IgD-negative memory B cell (primary cell): Measurements from ENCODE around the gene ARHGEF4. TPM values are rescaled to one million over a fixed set of nuclear protein-coding genes. Genes with fewer than 3 reads are reported as not detected.
A peak's percentile ranks its signal among the peaks of the same experiment; 100 is the strongest.
"Not testable (repeated sequence)": the region's sequence is repeated elsewhere in the genome, so short reads cannot be mapped to it uniquely, and the experiment has no call there.

ENCODE experiments used
- H3K27ac Mint-ChIP-seq, 3 donors: one replicate each; pipeline ENCODE4 v1.8.0; 2020 to 2022; ENCODE audit warnings: mild to moderate bottlenecking in 3 of 3, mixed read lengths in 3 of 3, moderate library complexity in 1 of 3
- H3K27me3 Mint-ChIP-seq: one replicate; pipeline ENCODE4 v1.8.0; 2021; ENCODE audit warnings: mixed read lengths
- H3K36me3 Mint-ChIP-seq: one replicate; pipeline ENCODE4 v1.8.0; 2020; ENCODE audit warnings: mild to moderate bottlenecking, mixed read lengths
- H3K4me1 Mint-ChIP-seq, 3 donors: one replicate each; pipeline ENCODE4 v1.8.0; 2020 to 2022; ENCODE audit warnings: mixed read lengths in 3 of 3, mild to moderate bottlenecking in 1 of 3
- H3K4me3 Mint-ChIP-seq, 4 donors: one replicate each; pipeline ENCODE4 v1.8.0; 2020 to 2022; ENCODE audit warnings: mild to moderate bottlenecking in 4 of 4, mixed read lengths in 4 of 4, moderate library complexity in 3 of 4
- H3K9me3 Mint-ChIP-seq, 3 donors: one replicate each; pipeline ENCODE4 v1.8.0; 2020 to 2021; ENCODE audit warnings: mixed read lengths in 3 of 3, mild to moderate bottlenecking in 1 of 3
- polyA plus RNA-seq: library from polyadenylated mRNA; unstranded; fragments of 300-500 nt; fragmentation: Illumina TruSeq; gene quantifications from one replicate; pipeline ENCODE4 v1.2.3, GENCODE V29; 2021

The ARHGEF4 gene
- polyA plus RNA-seq, 1 donor from 2014 or later, result 0.24 TPM

DNA sequence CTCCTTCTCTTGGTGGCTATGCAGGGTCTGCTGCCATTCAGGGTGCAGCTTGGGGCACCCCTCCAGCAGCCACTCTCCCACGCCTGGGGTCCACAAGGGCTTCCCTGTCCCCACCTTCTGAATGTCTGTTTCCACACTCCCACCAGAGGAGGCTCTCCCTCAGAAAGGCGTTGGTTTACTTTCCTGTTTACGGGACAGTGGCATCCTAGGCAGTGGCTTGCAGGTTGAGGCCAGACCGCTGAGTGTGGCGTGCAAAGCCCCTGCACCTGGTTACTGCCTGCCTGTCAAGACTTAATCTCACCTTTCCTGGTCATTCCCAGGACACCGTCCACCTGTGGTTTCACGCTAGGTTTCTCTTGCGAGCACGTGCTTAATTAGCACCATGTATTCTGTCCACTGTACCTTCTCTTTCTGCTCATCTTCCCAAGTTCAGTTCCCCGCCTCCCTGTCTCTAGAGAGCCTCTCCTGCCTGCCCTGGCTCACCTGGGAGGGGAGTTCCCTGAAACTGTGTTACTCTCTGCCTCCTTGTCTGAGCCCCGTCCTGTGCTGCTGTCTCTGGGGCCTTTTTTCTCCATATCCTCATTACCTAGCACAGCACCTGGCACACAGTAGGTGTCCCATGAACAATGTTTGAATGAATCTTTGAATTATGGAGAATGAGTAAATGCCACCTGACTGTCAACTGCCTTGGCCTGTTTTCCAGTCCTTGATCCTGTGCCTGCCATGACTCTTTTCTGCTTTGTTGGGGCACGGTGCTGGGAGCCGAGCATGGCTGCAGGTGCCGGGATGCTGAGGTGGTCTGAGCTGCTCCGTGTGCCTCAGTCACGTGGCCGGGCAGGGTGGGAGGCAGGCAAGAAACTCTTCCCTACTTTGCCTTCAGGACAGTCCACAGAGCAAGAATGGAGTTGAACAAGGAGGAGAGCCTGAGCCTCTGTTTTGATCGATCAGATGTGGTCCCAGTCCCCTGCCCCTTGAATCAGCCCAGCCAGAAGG lies 56.4 kb downstream of the ARHGEF4 start:
- Mint-ChIP-seq H3K27me3 (peaks cover 9% of the 10 kb centered on the region), H3K4me1 (no peaks in the 10 kb centered on the region), H3K27ac (peak overlapping the region in 1 of 3 donors; percentile 10), H3K36me3 (no peaks in the 10 kb centered on the region), H3K4me3 (no peak overlapping the region), H3K9me3 (peaks cover 0 to 4% (median 4%) of the 10 kb centered on the region in 3 donors)

DNA sequence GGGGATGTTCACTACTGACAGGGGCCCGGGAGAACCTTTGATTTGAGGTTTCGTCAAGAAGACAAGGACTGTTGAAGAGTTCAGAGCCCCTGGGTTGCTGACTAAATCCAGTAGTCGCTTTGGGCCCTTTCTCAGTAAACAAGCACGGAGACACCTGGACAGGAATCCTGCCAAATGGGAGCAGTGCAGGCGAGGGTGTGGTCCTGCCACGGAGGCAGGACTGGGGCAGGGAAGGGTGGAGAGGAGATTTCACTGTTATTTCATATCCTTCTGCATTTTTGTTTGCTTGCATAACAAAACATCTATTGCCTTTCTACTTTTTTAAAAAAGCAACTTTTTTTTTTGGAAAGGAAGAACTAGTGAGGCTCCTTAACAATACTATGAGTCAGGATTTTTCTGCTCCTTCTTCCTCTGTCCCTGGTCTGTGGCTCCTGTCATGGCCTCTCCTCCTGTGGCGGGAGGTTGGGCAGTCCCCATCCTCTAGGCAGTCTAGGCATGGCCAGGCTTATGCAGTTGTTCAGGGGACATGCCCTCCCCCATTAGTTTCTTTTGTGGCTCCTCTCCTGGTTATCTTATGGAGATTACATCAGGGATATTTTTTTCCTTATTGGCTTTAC lies 57.7 kb downstream of the ARHGEF4 start:
- peaks cover 11% of the 10 kb centered on the region for H3K27me3 Mint-ChIP-seq
- H3K36me3 Mint-ChIP-seq, result no peaks in the 10 kb centered on the region
- H3K27ac Mint-ChIP-seq, result no peak overlapping the region
- H3K4me3 Mint-ChIP-seq, result no peak overlapping the region
- H3K4me1 Mint-ChIP-seq, result no peaks in the 10 kb centered on the region
- peaks cover 0 to 4% (median 4%) of the 10 kb centered on the region in 3 donors for H3K9me3 Mint-ChIP-seq

DNA sequence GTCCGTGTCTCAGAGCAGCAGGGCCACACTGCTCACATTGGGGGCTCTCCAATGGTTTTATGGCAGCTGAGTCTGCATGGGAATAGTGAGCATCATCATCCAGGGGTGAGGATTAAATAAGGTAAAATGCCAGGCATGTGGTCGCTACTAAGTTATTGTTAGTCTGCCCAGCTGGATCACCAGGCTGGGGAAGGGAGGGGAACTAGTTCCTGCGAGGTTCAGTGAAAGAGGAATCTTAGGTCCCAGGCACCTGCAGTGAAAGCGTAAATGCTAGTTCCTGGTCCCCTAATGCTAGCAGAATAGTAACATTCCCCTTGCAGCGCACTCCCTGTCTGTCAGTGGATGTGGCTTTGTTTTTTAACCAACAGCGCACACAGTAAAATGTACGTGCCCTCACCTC lies 60.1 kb downstream of the ARHGEF4 start:
- H3K27ac Mint-ChIP-seq, result no peak overlapping the region
- H3K27me3 Mint-ChIP-seq, result peaks cover 11% of the 10 kb centered on the region
- no peak overlapping the region for H3K4me3 Mint-ChIP-seq
- no peaks in the 10 kb centered on the region for H3K4me1 Mint-ChIP-seq
- peaks cover 0 to 4% (median 4%) of the 10 kb centered on the region in 3 donors for H3K9me3 Mint-ChIP-seq
- no peaks in the 10 kb centered on the region for H3K36me3 Mint-ChIP-seq

DNA sequence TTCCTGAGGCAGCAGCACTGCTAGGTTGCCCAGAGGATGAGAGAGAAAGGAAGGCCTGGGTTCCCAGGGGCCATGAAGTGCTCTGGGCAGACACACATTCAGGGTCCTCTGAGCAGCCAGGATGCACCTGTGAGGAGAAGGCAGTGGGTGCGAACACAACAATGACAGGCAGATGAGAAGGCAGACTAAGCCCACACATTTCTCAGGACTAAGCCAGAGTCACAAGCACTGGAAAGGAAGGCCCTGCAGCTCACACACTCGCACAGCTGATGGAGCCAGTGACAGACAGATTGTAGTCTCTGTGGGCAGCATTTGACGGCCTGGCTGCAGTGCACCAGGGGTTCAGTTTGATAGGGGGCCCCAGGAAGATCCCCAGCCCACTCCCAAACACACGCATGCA lies 61.8 kb downstream of the ARHGEF4 start:
- H3K27me3 Mint-ChIP-seq, result peaks cover 9% of the 10 kb centered on the region
- H3K27ac Mint-ChIP-seq, result no peak overlapping the region
- peaks cover 0 to 4% (median 4%) of the 10 kb centered on the region in 3 donors for H3K9me3 Mint-ChIP-seq
- H3K4me1 Mint-ChIP-seq, result no peaks in the 10 kb centered on the region
- H3K36me3 Mint-ChIP-seq, result peaks cover under 1% of the 10 kb centered on the region
- no peak overlapping the region for H3K4me3 Mint-ChIP-seq

DNA sequence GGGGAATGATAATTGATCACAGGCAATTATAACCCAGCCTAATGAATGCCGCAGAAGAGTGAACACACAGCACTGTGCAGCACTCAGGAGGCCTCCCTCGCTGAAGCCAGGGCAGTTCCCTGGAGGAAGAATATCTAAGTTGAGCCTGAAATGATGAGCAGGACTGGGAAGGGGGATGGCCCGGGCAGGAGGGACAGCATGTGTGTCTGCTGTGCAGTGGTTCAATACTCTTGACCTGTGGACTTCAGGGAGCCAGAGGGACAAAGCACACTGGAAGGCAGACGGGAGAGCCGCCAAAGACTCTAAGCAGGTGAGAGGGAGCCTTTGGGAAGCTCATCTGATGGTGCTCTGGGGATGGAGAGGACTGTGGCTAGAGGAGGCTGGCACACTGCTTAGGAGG lies 62.6 kb downstream of the ARHGEF4 start:
- Mint-ChIP-seq H3K4me3 (peak overlapping the region in 1 of 4 donors; percentile 39), H3K36me3 (peaks cover 1% of the 10 kb centered on the region), H3K9me3 (peaks cover 0 to 4% (median 4%) of the 10 kb centered on the region in 3 donors), H3K4me1 (no peaks in the 10 kb centered on the region), H3K27ac (no peak overlapping the region), H3K27me3 (peaks cover 10% of the 10 kb centered on the region)

DNA sequence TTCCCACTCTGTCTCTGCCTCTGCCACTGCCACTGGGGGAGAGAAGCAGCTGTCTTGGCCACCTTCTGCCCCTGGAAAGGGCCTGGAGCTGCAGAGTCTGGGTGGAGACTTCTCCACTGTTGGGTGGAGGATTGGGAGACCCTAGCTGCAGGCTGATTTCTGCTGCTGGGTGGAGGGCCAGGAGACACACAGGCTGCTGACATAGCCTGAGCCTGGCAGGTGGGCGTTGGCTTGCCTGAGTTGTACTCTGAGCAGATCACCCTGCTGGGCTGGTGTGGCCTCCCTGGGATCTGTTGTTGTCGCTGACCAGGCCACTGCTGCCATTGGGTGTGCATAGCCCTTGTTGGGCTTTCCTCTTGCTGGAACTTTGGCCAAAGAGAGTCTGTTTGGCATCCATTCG lies 64.3 kb downstream of the ARHGEF4 start:
- H3K27ac Mint-ChIP-seq, result no peak overlapping the region
- no peaks in the 10 kb centered on the region for H3K4me1 Mint-ChIP-seq
- peaks cover 11% of the 10 kb centered on the region for H3K27me3 Mint-ChIP-seq
- peaks cover 0 to 2% (median 0%) of the 10 kb centered on the region in 3 donors for H3K9me3 Mint-ChIP-seq
- peaks cover 1% of the 10 kb centered on the region for H3K36me3 Mint-ChIP-seq
- no peak overlapping the region for H3K4me3 Mint-ChIP-seq

DNA sequence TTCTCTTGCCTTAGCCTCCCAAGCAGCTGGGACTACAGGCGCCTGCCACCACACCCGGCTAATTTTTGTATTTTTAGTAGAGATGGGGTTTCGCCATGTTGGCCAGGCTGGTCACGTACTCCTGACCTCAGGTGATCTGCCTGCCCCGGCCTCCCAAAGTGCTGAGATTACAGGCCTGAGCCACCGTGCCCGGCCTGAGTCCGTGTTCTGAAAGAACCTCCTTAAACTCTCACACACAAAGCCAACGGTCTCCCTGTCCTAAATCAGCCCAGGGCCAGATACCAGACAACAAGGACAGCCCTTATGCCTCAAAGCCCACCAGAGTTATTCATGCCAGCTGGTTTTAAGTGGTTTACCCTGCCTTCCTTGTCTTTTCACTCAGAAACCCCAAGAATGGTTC lies 64.9 kb downstream of the ARHGEF4 start:
- not testable (repeated sequence) for H3K4me3 Mint-ChIP-seq, H3K27ac Mint-ChIP-seq, H3K9me3 Mint-ChIP-seq, H3K36me3 Mint-ChIP-seq, H3K27me3 Mint-ChIP-seq, H3K4me1 Mint-ChIP-seq

DNA sequence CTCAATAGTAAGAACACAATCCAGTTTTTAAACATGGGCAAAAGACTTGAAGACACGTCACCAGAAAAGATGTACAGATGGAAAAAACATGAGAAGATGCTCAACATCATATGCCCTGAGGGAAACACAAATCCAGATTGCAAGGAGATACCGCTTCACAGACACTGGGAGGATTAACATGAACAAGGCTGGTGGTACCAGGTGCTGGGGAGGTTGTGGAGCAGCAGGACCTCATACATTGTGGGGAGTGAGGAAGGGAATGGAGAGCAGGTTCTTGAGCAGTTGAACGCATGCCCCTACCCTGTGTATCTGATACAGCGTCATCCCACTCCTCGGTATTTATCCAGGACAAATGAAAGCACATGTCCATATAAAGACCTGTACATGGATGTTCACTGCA lies 72.1 kb downstream of the ARHGEF4 start:
- peaks cover 0 to 10% (median 3%) of the 10 kb centered on the region in 3 donors for H3K9me3 Mint-ChIP-seq
- peaks cover 0 to 3% (median 1%) of the 10 kb centered on the region in 3 donors for H3K4me1 Mint-ChIP-seq
- no peak overlapping the region for H3K27ac Mint-ChIP-seq
- H3K27me3 Mint-ChIP-seq, result peaks cover 13% of the 10 kb centered on the region
- no peak overlapping the region for H3K4me3 Mint-ChIP-seq
- no peaks in the 10 kb centered on the region for H3K36me3 Mint-ChIP-seq

DNA sequence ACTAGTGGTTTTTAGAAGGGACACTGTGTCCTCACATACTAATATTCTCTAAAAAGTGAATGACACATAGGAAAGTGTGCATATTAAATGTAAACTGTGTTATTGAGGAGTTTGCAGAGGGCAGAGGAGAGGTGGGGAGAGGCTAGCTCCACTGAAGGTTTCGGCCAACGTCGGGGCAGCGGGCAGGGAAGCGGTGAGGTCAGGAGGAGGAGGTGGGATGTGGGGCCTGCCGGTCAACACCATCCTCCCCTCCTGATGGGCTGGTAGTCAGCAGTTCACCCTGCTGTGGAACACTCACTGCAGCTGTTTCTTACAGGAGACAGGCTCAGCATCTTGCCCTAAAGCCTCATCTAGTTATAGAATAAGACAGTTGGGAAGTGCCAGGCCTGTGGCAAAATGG lies 74.2 kb downstream of the ARHGEF4 start:
- no peak overlapping the region for H3K27ac Mint-ChIP-seq
- H3K27me3 Mint-ChIP-seq, result peaks cover 19% of the 10 kb centered on the region

DNA sequence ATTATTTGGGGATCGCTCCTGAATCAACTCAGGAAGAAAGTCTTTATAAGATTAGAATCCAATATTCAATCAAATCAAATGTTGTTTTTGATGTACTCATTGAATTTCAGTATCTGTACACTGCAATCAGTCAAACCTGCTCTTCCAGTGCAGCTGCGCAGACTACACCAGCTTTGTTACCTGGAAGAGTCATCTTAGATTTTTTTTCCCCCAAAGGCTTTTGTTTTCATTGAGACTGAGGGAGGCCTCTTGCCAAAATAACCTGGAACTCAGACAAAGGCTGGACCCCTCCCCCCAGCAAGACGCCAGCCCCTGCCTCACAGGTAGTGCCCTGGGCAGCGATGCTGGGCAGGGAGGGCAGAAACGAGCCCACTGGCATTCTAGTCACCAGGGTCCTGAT lies 74.8 kb downstream of the ARHGEF4 start:
- H3K4me1 Mint-ChIP-seq, result peaks cover 0 to 3% (median 1%) of the 10 kb centered on the region in 3 donors
- H3K36me3 Mint-ChIP-seq, result no peaks in the 10 kb centered on the region
- peaks cover 0 to 4% (median 1%) of the 10 kb centered on the region in 3 donors for H3K9me3 Mint-ChIP-seq
- H3K4me3 Mint-ChIP-seq, result no peak overlapping the region
- peaks cover 20% of the 10 kb centered on the region for H3K27me3 Mint-ChIP-seq
- no peak overlapping the region for H3K27ac Mint-ChIP-seq

More for the DNA sequence above, 74.2 kb downstream of the ARHGEF4 start:
- no peaks in the 10 kb centered on the region for H3K36me3 Mint-ChIP-seq
- peaks cover 0 to 10% (median 3%) of the 10 kb centered on the region in 3 donors for H3K9me3 Mint-ChIP-seq
- no peak overlapping the region for H3K4me3 Mint-ChIP-seq
- H3K4me1 Mint-ChIP-seq, result peaks cover 0 to 3% (median 1%) of the 10 kb centered on the region in 3 donors

DNA sequence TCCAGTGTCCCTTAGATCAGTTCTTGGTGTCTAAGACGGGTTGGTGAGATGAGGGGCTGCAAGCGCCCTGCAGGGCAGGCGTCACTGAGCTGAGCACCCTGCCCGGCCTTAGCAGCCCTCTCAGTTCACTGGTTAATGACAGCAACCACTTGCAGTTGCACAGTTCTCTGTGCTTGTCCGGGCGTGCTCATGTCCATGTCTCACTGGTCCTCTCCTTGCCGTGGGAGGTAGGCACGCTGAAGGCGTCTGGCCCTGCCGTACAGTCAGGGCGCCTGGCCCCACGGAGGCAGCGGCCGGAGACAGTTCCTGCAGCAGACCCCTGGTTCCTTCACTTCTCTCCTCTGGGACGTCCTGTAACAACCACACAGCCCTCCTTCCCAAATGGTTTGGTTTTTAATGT lies 75.3 kb downstream of the ARHGEF4 start:
- H3K36me3 Mint-ChIP-seq, result no peaks in the 10 kb centered on the region
- H3K4me1 Mint-ChIP-seq, result peaks cover 0 to 3% (median 1%) of the 10 kb centered on the region in 3 donors
- H3K9me3 Mint-ChIP-seq, result no peaks in the 10 kb centered on the region
- peak overlapping the region in 1 of 3 donors; percentile 2 for H3K27ac Mint-ChIP-seq
- H3K27me3 Mint-ChIP-seq, result peaks cover 20% of the 10 kb centered on the region
- no peak overlapping the region for H3K4me3 Mint-ChIP-seq

DNA sequence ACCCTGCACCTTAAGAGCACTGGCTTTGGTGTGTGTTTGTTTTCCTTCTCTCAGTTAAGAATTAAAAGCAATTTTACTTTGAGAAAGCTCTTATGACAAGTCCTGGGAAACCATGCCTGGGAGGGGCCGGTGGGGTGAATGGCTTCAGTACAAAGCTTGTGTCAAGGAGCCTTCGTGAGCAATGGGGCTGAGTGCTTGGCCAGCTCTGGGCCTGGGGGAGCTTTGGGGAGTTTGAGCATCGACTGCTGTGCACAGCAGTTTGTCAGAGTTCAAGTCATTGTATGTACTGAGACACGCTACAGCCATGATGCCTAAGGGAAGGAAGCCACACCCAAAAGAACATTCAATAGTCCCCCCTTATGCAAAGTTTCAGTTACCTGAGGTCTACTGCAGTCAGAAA lies 75.8 kb downstream of the ARHGEF4 start:
- Mint-ChIP-seq H3K4me3 (no peak overlapping the region), H3K36me3 (no peaks in the 10 kb centered on the region), H3K27me3 (peaks cover 22% of the 10 kb centered on the region), H3K4me1 (peaks cover 0 to 3% (median 1%) of the 10 kb centered on the region in 3 donors), H3K9me3 (no peaks in the 10 kb centered on the region), H3K27ac (no peak overlapping the region)

DNA sequence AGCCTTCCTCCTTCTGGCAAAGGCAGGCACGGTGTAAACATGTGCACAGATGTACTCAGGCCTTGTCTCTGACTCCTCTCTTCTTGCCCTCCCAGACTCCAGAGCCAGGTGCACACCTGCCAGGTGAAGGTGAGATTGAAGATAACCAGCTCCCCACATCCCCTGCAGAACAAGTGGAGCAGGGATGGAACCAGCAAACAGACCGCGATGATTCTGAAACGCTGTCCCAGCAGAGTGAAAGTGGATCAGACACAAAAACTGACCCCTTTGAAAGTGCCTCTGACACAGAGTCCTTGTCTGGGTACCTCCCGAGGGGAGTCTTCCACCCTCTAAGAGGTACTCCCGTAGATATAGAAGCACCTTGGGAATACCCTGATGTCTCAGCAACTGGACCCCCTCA lies 77.2 kb downstream of the ARHGEF4 start:
- peaks cover 0 to 3% (median 1%) of the 10 kb centered on the region in 3 donors for H3K4me1 Mint-ChIP-seq
- H3K9me3 Mint-ChIP-seq, result no peaks in the 10 kb centered on the region
- H3K36me3 Mint-ChIP-seq, result no peaks in the 10 kb centered on the region

DNA sequence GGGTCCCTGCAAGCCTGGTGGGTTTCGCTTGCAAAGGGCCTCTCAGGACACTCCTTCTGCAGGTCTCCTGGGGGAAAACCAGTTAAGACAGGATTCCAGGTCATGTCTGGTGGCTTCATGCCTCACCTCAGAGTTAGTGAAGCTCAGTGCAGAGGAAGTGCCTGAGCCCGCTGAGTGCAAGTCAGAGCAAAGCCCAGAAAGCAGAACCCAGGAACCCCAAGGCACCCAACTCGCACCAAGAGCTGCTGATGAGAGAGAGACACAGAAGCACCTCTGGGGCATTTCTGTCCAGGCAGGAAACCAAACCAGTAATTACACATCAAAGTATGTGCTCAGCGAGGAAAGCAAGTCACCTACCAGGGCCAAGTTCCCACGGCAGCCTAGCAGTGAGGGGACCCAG lies 78.4 kb downstream of the ARHGEF4 start:
- H3K36me3 Mint-ChIP-seq, result no peaks in the 10 kb centered on the region
- no peak overlapping the region for H3K4me3 Mint-ChIP-seq
- H3K27me3 Mint-ChIP-seq, result peaks cover 17% of the 10 kb centered on the region
- H3K4me1 Mint-ChIP-seq, result peaks cover 0 to 3% (median 1%) of the 10 kb centered on the region in 3 donors
- no peak overlapping the region for H3K27ac Mint-ChIP-seq
- H3K9me3 Mint-ChIP-seq, result no peaks in the 10 kb centered on the region

More for the DNA sequence above, 77.2 kb downstream of the ARHGEF4 start:
- peaks cover 17% of the 10 kb centered on the region for H3K27me3 Mint-ChIP-seq
- H3K4me3 Mint-ChIP-seq, result no peak overlapping the region
- H3K27ac Mint-ChIP-seq, result no peak overlapping the region
